HG02943 (cell line): Measurements from ENCODE around the gene IL15RA.
"Not testable (repeated sequence)": the region's sequence is repeated elsewhere in the genome, so short reads cannot be mapped to it uniquely, and the experiment has no call there.

Experiments used
- ATAC-seq: cut with Tn5 transposase; IDR thresholded peaks from one replicate; pipeline ENCODE4 v1.9.1; 2021; ENCODE audit warnings: mild to moderate bottlenecking, low read depth, moderate library complexity; ENCODE audit not compliant: unreplicated experiment

Gene IL15RA

GRCh38 chr10:6006546-6006945 lies 29.2 kb upstream of the IL15RA start:
- ATAC-seq: no peak

- no peak for ATAC-seq
Observed at GRCh38 chr10:6005856-6006395, 28.6 kb upstream of the IL15RA start.

GRCh38 chr10:6005161-6005804 lies 27.9 kb upstream of the IL15RA start:
- not testable (repeated sequence) for ATAC-seq

- no peak for ATAC-seq
Observed at GRCh38 chr10:6002809-6003510, 25.6 kb upstream of the IL15RA start.

GRCh38 chr10:5999440-6000165 lies 22.3 kb upstream of the IL15RA start:
- no peak for ATAC-seq

- no peak for ATAC-seq
Observed at GRCh38 chr10:5996696-5997095, 19.4 kb upstream of the IL15RA start.

- ATAC-seq: no peak
Observed at GRCh38 chr10:5992398-5992797, 15.1 kb upstream of the IL15RA start.

GRCh38 chr10:5991708-5992107 lies 14.4 kb upstream of the IL15RA start:
- no peak for ATAC-seq

GRCh38 chr10:5989756-5990155 lies 12.4 kb upstream of the IL15RA start:
- no peak for ATAC-seq

GRCh38 chr10:5988336-5988920 lies 11.1 kb upstream of the IL15RA start:
- no peak for ATAC-seq

GRCh38 chr10:5987747-5988146 lies 10.4 kb upstream of the IL15RA start:
- ATAC-seq: no peak

- no peak for ATAC-seq
Observed at GRCh38 chr10:5985029-5985428, 7.7 kb upstream of the IL15RA start.

GRCh38 chr10:5983774-5984173 lies 6.4 kb upstream of the IL15RA start:
- no peak for ATAC-seq

GRCh38 chr10:5981529-5981928 lies 4.2 kb upstream of the IL15RA start:
- no peak for ATAC-seq

- ATAC-seq: no peak
Observed at GRCh38 chr10:5978230-5978489, 817 bp upstream of the IL15RA start.

GRCh38 chr10:5976512-5977470 lies 552 bp downstream of the IL15RA start:
- ATAC-seq: peak; percentile 15

GRCh38 chr10:5975641-5976473 lies 1.5 kb downstream of the IL15RA start:
- ATAC-seq: peak; percentile 49

GRCh38 chr10:5973069-5973468 lies 4.3 kb downstream of the IL15RA start:
- ATAC-seq: no peak

- ATAC-seq: no peak
Observed at GRCh38 chr10:5971886-5972285, 5.5 kb downstream of the IL15RA start.
